HUES64 (cell line): Measurements from ENCODE around the gene SDCCAG8.

Source experiments
- H3K27ac ChIP-seq: 2 replicates; pipeline ENCODE4 v1.7.0; 2013; ENCODE audit warnings: low read depth, low read length, inconsistent platforms
- H3K27me3 ChIP-seq: 2 replicates; pipeline ENCODE4 v1.6.1; 2013; ENCODE audit warnings: mild to moderate bottlenecking, low read length; ENCODE audit not compliant: insufficient read depth
- H3K36me3 ChIP-seq: 2 replicates; pipeline ENCODE4 v1.6.1; 2013; ENCODE audit warnings: mild to moderate bottlenecking, low read length; ENCODE audit not compliant: insufficient read depth
- H3K4me1 ChIP-seq: 2 replicates; pipeline ENCODE4 v1.6.1; 2013; ENCODE audit warnings: mild to moderate bottlenecking, low read length, moderate library complexity; ENCODE audit not compliant: insufficient read depth
- H3K4me3 ChIP-seq: 2 replicates; pipeline ENCODE4 v1.5.1; 2013; ENCODE audit warnings: mild to moderate bottlenecking, low read length, moderate library complexity
- H3K9ac ChIP-seq: 2 replicates; pipeline ENCODE4 v1.6.1; 2013; ENCODE audit warnings: mild to moderate bottlenecking, low read depth, low read length
- H3K9me3 ChIP-seq: 2 replicates; pipeline ENCODE4 v1.6.1; 2013; ENCODE audit warnings: low read depth, low read length; ENCODE audit not compliant: insufficient read depth
- WGBS: fragments of 150-250, 120-280 bp; methylation state at CpG from one replicate; pipeline ENCODE4 v1.1.7; 2013; ENCODE audit warnings: missing lambda C conversion rate; 5-methylcytosine and 5-hydroxymethylcytosine counted together

The SDCCAG8 gene

DNA sequence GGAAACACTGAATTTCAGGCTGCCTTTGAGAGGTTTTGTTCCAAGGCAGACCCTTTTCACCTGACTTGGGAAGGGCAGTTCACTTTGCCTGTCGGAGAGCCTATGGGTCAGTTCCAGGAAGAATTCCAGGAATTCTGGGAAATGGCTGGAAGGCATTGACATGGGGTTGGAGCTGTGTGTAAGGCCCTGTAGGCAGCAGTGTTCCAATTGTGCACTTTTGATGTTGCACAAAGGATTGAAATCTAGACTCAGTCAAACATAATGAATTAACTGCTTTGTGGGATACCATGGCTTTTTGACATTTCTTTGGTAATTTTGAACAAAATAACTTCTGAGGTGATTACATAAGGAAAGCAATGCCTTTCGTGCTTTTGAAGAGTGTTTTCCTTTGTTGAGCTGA is 184.6 kb downstream of the SDCCAG8 start:
- no peaks in the 10 kb centered on the region for H3K27me3 ChIP-seq
- no peaks in the 10 kb centered on the region for H3K9me3 ChIP-seq
- 85% methylated on average over 2 of the region's 2 CpGs for WGBS

DNA sequence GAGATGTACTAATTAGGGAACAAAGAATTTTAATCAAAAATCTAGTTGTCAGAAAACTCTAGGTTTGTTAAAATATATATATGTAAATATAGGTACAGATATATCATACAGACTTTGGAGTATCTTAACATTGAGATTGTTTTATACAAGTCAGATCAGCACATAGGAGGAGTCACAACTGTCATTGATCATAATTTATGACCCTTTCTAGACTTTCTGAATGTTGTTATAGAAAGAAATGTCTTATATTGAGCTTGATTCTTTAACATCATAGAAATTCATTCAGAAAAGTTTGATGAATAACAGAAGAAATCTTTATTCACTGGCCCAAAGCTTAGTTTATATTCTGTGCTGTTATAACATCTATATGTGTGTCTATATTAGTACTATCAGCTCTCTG is 185.8 kb downstream of the SDCCAG8 start:
- H3K27ac ChIP-seq = no peak overlapping the region
- no peaks in the 10 kb centered on the region for H3K36me3 ChIP-seq
- no peak overlapping the region for H3K4me3 ChIP-seq
- no peaks in the 10 kb centered on the region for H3K27me3 ChIP-seq
- H3K9me3 ChIP-seq = no peaks in the 10 kb centered on the region
- no peak overlapping the region for H3K9ac ChIP-seq
- H3K4me1 ChIP-seq = peaks cover 13% of the 10 kb centered on the region

More for the DNA sequence above, 184.6 kb downstream of the SDCCAG8 start:
- Histone ChIP-seq H3K27ac (no peak overlapping the region), H3K9ac (no peak overlapping the region), H3K4me3 (no peak overlapping the region), H3K36me3 (no peaks in the 10 kb centered on the region), H3K4me1 (peaks cover 13% of the 10 kb centered on the region)

DNA sequence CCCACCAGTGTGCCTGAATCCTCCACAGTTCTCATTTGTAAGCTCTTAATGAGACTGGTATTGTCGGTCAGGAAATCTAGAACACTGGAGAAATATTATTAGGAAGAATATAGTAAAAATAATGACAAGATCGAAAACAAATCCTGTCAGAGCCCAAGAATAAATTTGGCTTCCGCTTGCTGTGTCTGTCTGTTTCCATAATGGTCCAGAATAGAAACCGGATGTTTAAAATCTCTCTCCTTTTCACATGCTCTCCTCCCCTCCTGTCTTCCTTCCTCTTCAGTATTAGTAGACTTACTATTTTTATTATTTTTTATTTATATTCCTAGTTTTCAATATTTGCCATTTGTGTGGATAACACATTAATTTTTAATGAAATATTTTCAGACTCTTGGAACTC is 187.7 kb downstream of the SDCCAG8 start:
- no peak overlapping the region for H3K9ac ChIP-seq
- H3K9me3 ChIP-seq = no peaks in the 10 kb centered on the region
- H3K4me1 ChIP-seq = peaks cover 16% of the 10 kb centered on the region
- no peaks in the 10 kb centered on the region for H3K36me3 ChIP-seq
- no peak overlapping the region for H3K4me3 ChIP-seq
- no peak overlapping the region for H3K27ac ChIP-seq
- H3K27me3 ChIP-seq = no peaks in the 10 kb centered on the region
- WGBS = 93% methylated on average over 4 of the region's 4 CpGs

DNA sequence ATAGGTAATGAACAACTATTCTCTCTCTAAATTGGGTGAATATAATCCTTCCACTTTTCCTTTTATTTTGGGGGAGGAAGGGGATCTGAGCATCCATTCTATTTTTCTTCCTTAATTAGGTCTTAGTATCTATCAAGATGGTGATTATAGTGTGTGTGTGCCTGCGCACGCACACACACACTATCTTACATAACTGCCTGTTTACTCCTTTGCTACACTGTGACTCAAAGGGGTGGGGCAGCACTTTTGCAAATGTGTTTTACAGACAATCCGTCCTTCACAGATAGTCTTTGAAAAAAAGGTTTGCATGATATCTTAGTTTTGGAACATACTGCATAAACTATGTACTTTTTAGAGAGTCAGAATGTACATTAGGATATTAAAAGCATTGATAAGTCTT is 191.5 kb downstream of the SDCCAG8 start:
- Histone ChIP-seq H3K9me3 (no peaks in the 10 kb centered on the region), H3K27me3 (no peaks in the 10 kb centered on the region), H3K9ac (no peak overlapping the region), H3K4me3 (no peak overlapping the region), H3K36me3 (no peaks in the 10 kb centered on the region), H3K4me1 (0 out of 2 replicates have a peak, but pooled peaks cover 4% of the 10 kb centered on the region), H3K27ac (no peak overlapping the region)
- 100% methylated on average over 2 of the region's 3 CpGs for WGBS

DNA sequence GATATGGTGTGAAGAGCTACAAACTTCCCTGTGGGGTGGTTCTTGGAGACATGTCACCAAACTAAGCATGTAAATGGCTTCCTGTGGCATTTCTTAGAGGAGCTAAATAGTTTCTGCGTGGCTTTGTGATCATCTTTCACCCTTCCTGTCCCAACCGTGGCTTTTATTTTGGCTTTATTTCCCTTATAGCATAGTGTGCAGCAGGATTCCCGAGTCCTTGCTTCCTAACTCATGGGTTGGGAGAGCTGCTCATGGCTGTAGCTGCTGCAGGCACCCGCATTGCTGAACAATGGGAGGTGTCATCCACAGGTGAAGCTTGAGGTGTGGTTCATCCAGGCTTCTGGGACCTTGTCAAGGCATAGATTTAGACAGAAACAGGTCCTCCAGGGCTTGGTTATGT is 192.0 kb downstream of the SDCCAG8 start:
- Histone ChIP-seq H3K4me1 (0 out of 2 replicates have a peak, but pooled peaks cover 4% of the 10 kb centered on the region), H3K9me3 (no peaks in the 10 kb centered on the region), H3K27ac (no peak overlapping the region), H3K27me3 (no peaks in the 10 kb centered on the region), H3K9ac (no peak overlapping the region), H3K36me3 (no peaks in the 10 kb centered on the region), H3K4me3 (no peak overlapping the region)
- 84% methylated on average over 4 of the region's 4 CpGs for WGBS

DNA sequence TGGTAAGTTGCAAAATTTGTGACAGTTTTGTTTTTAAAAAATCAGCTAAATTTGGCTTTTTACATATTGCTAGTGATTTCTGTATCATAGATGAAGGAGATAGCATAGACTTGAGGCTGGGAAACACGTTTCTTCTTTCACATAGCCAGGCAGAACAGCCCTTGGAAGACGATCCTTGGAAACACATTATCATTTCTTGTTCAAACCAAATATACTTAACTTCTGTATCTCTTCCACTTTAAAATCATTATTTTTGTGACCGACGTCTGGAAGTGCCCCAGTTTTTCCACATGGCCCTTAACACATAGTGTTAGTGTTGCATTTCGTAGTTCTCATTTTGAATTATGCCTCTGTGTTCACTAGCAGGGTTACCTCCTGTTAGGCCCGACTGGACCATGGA is 193.5 kb downstream of the SDCCAG8 start:
- Histone ChIP-seq H3K27me3 (no peaks in the 10 kb centered on the region), H3K36me3 (no peaks in the 10 kb centered on the region), H3K9me3 (no peaks in the 10 kb centered on the region), H3K4me1 (0 out of 2 replicates have a peak, but pooled peaks cover 4% of the 10 kb centered on the region), H3K27ac (no peak overlapping the region), H3K9ac (no peak overlapping the region), H3K4me3 (no peak overlapping the region)
- 94% methylated on average over 6 of the region's 6 CpGs for WGBS

DNA sequence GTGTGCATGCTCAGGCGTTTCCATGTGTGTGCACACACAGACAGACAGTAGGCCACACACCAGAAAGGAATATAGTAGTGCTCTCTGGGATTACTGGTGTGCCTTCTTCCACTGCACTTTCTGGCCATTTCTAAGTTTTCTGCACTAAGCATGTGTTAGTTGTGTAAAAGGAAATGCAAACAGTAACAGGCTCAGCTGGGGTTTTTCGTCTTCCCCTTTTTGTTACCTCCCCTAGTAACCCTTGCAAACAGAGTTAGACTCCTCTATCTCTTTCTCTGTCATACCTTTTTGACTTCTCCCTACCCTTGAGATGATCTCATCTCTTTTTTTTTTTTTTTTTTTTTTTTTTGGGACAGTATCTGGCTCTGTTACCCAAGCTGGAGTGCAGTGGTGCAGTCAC is 196.3 kb downstream of the SDCCAG8 start:
- Histone ChIP-seq H3K9ac (no peak overlapping the region), H3K4me3 (no peak overlapping the region), H3K27me3 (no peaks in the 10 kb centered on the region), H3K9me3 (no peaks in the 10 kb centered on the region), H3K4me1 (0 out of 2 replicates have a peak, but pooled peaks cover 4% of the 10 kb centered on the region), H3K36me3 (no peaks in the 10 kb centered on the region), H3K27ac (no peak overlapping the region)
- 100% methylated on average over 2 of the region's 2 CpGs for WGBS

DNA sequence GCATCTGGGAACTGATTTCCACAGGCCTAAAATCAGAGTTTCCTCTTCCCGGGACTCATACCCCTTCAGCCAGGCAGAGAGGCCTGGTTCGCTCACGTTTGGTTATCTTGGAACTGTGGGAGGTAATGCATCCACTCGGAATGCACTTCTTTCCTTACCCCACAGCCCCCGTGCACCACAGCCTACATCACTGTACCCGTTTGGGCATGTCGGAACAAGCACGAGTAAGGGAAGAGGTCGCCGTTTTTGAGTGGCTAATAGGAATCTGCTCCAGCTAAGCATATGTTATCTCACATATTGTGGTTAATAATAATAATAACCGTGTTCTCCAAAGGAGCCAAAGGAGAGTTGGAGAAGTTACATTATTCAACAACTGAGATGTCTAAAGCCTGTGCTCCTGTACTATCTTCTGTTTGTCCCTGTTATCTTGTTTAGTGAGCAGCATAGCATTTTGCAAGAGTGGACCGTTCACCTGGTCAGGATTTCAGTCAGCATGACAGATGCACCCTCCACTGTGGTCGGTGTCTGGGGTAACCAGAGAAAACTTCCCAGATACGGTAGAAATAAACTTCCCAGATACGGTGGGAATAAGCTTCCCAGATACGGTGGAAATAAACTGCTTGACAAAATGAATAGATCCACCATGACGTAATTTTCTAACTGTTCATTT is 198.6 kb downstream of the SDCCAG8 start:
- Histone ChIP-seq H3K9ac (no peak overlapping the region), H3K4me3 (no peak overlapping the region), H3K36me3 (no peaks in the 10 kb centered on the region), H3K9me3 (no peaks in the 10 kb centered on the region), H3K27ac (no peak overlapping the region), H3K27me3 (no peaks in the 10 kb centered on the region), H3K4me1 (no peaks in the 10 kb centered on the region)
- WGBS = 94% methylated on average over 17 of the region's 17 CpGs

DNA sequence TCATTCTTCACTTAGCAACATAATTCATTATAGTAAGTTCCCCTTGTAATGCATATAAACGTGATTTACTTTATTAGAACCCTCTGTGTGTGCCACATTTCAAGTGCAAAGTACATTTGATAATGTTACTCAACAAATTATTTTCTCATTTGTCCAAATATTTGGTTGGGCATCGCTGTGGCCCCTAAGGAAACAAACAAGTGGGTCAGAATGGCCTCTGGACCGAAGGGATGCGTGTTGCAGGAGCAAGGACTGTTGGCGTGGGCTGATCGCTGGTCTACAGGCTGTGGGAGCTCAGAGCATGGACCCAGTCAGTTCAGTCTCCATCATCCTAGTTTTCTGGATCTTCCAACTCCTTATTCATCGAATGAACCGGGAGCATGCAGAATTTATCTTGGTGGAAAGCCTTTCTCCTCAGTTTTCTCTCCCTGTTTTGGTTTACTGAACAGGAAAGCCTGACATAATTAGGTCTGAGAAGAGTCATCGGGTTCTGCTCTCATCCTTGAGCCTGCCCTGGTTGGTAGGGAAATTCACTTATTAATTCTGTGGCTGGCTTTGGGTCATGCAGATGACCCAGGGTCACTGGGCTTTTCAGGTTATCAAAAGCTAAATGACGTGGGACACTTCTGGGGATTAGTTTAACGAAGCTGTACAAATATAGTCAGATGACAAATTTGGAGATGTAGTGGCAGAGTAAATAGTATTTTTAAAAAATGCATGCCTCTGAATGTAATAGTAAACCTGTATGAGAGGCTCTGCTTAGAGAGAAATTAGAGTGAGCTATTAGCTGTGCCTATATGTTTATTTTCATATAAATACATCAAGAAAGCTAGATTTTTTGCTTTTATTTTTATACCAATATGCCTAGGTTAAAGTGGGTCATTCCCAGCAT is 200.2 kb downstream of the SDCCAG8 start:
- 95% methylated on average over 11 of the region's 11 CpGs for WGBS
- H3K4me1 ChIP-seq = no peaks in the 10 kb centered on the region
- no peak overlapping the region for H3K27ac ChIP-seq
- no peaks in the 10 kb centered on the region for H3K27me3 ChIP-seq
- no peak overlapping the region for H3K4me3 ChIP-seq
- no peak overlapping the region for H3K9ac ChIP-seq
- H3K36me3 ChIP-seq = no peaks in the 10 kb centered on the region
- no peaks in the 10 kb centered on the region for H3K9me3 ChIP-seq

DNA sequence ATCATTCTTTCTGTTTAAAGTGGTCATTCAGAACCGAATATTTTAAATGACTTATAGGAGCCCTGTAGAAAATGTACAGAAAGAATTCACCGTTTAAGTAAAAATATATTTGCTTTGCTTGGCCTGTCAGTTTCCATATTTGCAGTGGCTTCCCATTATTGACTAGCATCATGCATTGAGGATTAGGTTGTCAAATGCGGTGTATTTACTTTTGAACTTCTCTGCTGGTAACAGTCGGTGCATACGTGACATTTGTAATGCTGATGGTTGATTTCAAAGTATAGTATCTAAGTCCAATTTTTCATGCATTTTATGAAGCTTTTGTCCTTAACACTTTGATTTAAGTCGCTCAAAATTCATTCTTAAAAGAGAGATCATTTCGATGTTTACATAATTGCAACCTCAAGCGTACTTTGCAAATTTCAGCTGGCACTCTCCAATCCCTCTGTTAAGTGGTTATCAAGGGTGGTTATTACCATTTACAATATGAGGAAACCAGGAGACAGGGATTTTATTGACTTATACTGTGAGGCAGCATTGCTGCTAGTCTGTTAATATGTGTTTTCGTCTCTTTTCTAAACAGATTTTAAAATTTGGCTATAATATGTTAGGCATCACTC is 201.6 kb downstream of the SDCCAG8 start:
- Histone ChIP-seq H3K9ac (no peak overlapping the region), H3K36me3 (no peaks in the 10 kb centered on the region), H3K4me1 (no peaks in the 10 kb centered on the region), H3K9me3 (no peaks in the 10 kb centered on the region), H3K4me3 (no peak overlapping the region), H3K27ac (no peak overlapping the region), H3K27me3 (no peaks in the 10 kb centered on the region)
- 95% methylated on average over 9 of the region's 9 CpGs for WGBS

DNA sequence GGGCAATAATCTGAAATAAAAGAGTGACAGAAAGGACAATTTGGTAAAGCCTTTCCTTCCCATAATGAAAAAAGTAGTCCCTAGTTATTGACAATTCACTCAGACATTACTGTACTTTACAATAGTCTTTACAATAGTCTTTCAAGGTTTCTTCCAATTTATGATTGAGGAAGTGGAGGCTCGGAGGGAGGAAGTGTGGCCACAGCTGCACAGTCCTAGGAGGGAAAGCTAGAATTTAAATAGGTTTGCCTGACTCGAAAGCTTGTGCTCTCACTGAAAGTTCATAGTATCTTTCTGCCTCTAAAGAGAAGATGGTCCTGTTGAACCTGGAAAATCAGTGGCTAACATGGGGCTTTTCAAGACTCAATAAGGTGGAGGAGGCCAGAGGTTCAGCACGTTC is 203.2 kb downstream of the SDCCAG8 start:
- H3K9ac ChIP-seq = no peak overlapping the region
- WGBS = 94% methylated on average over 3 of the region's 3 CpGs
- no peaks in the 10 kb centered on the region for H3K9me3 ChIP-seq
- H3K36me3 ChIP-seq = no peaks in the 10 kb centered on the region
- no peak overlapping the region for H3K4me3 ChIP-seq
- H3K27me3 ChIP-seq = no peaks in the 10 kb centered on the region
- H3K27ac ChIP-seq = no peak overlapping the region
- no peaks in the 10 kb centered on the region for H3K4me1 ChIP-seq
